HepG2 (cell line): Measurements from ENCODE around the gene ASCC3. TPM values are rescaled to one million over a fixed set of nuclear protein-coding genes. Genes with fewer than 3 reads are reported as not detected.

Experiments used
- CCDC6 ChIP-seq: sonication (generic); formaldehyde crosslinking; IDR thresholded peaks from 2 replicates; pipeline ENCODE4 v1.8.1; 2022; ENCODE audit warnings: mild to moderate bottlenecking, missing genetic modification reagents, moderate library complexity
- EED ChIP-seq: sonication (generic); formaldehyde crosslinking; IDR thresholded peaks from 2 replicates; pipeline ENCODE4 v1.5.0; 2020; ENCODE audit warnings: mild to moderate bottlenecking, missing genetic modification reagents
- PHB2 ChIP-seq: fragments of 450-650 bp; IDR thresholded peaks from 2 replicates; pipeline ENCODE4 v1.6.1; 2018; ENCODE audit not compliant: partially characterized antibody
- RFX1 ChIP-seq: fragments of 450-650 bp; IDR thresholded peaks from 2 replicates; pipeline ENCODE4 v1.6.1; 2017
- SATB2 ChIP-seq: sonication (generic); formaldehyde crosslinking; IDR thresholded peaks from 2 replicates; pipeline ENCODE4 v1.5.0; 2020; ENCODE audit warnings: missing genetic modification reagents
- SRSF9 ChIP-seq: fragments of 200-400 bp; formaldehyde crosslinking; IDR thresholded peaks from 2 replicates; pipeline ENCODE4 v1.6.1; 2018; ENCODE audit warnings: borderline replicate concordance, mild to moderate bottlenecking, low read depth, low read length; ENCODE audit not compliant: insufficient read depth, poor library complexity, severe bottlenecking
- ZFP82 ChIP-seq: sonication (generic); formaldehyde crosslinking; IDR thresholded peaks from 2 replicates; pipeline ENCODE4 v1.5.1; 2020; ENCODE audit warnings: mild to moderate bottlenecking, missing genetic modification reagents, borderline replicate concordance
- ZNF17 ChIP-seq: sonication (generic); formaldehyde crosslinking; IDR thresholded peaks from 2 replicates; pipeline ENCODE4 v1.5.0; 2020; ENCODE audit warnings: mild to moderate bottlenecking, missing genetic modification reagents
- ZNF382 ChIP-seq: sonication (generic); formaldehyde crosslinking; IDR thresholded peaks from 2 replicates; pipeline ENCODE4 v1.5.0; 2020; ENCODE audit warnings: missing genetic modification reagents, mild to moderate bottlenecking, borderline replicate concordance
- ZNF605 ChIP-seq: sonication (generic); formaldehyde crosslinking; IDR thresholded peaks from 2 replicates; pipeline ENCODE4 v1.8.0; 2022; ENCODE audit warnings: mild to moderate bottlenecking, missing genetic modification reagents
- ZNF672 ChIP-seq: sonication (generic); formaldehyde crosslinking; IDR thresholded peaks from 2 replicates; pipeline ENCODE4 v1.8.1; 2022; ENCODE audit warnings: missing genetic modification reagents
- polyA plus RNA-seq, 8 experiments: library from polyadenylated mRNA; depleted of rRNA in 3 of 8; stranded (reverse) in 7 of 8; unstranded in 1 of 8; fragments of >200 nt; fragmentation: Illumina TruSeq in 4 of 8; extraction: Trizol in 4 of 8; gene quantifications; 2 replicates each; pipeline versions ENCODE4 v1.2.1 to v1.2.3, GENCODE V29; 2011 to 2016; ENCODE audit warnings: low read depth in 4 of 8, missing spikeins in 1 of 8, mixed read lengths in 1 of 8; ENCODE audit not compliant: insufficient read depth in 1 of 8
- total RNA-seq, 5 experiments: library from RNA; depleted of rRNA; stranded (reverse); fragments of >200 nt; fragmentation: Illumina TruSeq; extraction: Trizol; gene quantifications; 2 replicates each; pipeline ENCODE4 v1.2.3, GENCODE V29; 2016; ENCODE audit warnings: low read depth in 1 of 5
- TF ChIP-seq, protein P1 (sequence below): fragments of 450-650 bp; IDR thresholded peaks from 2 replicates; pipeline ENCODE4 v1.6.1; 2017; ENCODE audit warnings: mild to moderate bottlenecking
- TF ChIP-seq, protein P2 (sequence below): sonication (generic); formaldehyde crosslinking; conservative IDR thresholded peaks from 2 replicates; pipeline ENCODE4 v1.5.0; 2020; ENCODE audit warnings: missing genetic modification reagents
- TF ChIP-seq, protein P3 (sequence below): sonication (generic); formaldehyde crosslinking; conservative IDR thresholded peaks from 2 replicates; pipeline ENCODE4 v1.8.1; 2023; ENCODE audit warnings: missing genetic modification reagents
- TF ChIP-seq, protein P4 (sequence below), 2 experiments: IDR thresholded peaks; 2 replicates each; pipeline ENCODE4 v1.6.1; 2011 to 2012; ENCODE audit warnings: low read length in 2 of 2, borderline replicate concordance in 1 of 2, low read depth in 1 of 2, mild to moderate bottlenecking in 1 of 2, moderate library complexity in 1 of 2
- TF ChIP-seq, protein P5 (sequence below): sonication (generic); formaldehyde crosslinking; IDR thresholded peaks from 2 replicates; pipeline ENCODE4 v1.4.0; 2020; ENCODE audit warnings: missing genetic modification reagents

The ASCC3 gene
- total and polyA plus RNA-seq, 2 of the 13 experiments (the other 11 are each of a cell fraction or from before 2014, with no cell fraction given): 23.1 to 55.7 TPM

DNA sequence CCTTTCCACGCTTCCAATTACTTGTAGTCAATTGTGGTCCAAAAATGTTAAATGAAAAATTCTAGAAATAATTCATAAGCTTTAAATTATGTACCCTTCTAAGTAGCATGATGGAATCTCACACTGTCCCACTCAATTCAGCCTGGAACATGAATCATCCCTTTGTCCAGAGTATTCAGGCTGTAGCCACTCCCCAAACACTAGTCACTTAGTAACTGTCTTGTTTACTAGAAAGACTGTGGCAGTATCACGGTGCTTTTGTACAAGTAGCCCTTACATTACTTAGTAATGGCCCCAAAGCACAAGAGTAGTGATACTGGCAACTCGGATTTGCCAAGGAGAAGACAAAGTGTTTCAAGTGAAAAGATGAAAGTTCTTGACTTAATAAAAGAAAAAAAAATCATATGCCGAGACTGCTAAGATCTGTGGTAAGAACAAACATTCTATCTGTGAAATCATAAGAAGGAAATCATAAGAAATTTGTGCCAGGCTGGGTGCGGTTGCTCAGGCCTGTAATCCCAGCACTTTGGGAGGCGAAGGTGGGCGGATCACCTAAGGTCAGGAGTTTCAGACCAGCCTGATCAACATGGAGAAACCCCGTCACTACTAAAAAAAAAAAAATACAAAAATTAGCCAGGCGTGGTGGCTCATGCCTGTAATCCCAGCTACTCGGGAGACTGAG is 247.9 kb downstream of the ASCC3 start (continued):
- TF ChIP-seq, protein P1, sequence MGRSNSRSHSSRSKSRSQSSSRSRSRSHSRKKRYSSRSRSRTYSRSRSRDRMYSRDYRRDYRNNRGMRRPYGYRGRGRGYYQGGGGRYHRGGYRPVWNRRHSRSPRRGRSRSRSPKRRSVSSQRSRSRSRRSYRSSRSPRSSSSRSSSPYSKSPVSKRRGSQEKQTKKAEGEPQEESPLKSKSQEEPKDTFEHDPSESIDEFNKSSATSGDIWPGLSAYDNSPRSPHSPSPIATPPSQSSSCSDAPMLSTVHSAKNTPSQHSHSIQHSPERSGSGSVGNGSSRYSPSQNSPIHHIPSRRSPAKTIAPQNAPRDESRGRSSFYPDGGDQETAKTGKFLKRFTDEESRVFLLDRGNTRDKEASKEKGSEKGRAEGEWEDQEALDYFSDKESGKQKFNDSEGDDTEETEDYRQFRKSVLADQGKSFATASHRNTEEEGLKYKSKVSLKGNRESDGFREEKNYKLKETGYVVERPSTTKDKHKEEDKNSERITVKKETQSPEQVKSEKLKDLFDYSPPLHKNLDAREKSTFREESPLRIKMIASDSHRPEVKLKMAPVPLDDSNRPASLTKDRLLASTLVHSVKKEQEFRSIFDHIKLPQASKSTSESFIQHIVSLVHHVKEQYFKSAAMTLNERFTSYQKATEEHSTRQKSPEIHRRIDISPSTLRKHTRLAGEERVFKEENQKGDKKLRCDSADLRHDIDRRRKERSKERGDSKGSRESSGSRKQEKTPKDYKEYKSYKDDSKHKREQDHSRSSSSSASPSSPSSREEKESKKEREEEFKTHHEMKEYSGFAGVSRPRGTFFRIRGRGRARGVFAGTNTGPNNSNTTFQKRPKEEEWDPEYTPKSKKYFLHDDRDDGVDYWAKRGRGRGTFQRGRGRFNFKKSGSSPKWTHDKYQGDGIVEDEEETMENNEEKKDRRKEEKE: no peak
- TF ChIP-seq, protein P2, sequence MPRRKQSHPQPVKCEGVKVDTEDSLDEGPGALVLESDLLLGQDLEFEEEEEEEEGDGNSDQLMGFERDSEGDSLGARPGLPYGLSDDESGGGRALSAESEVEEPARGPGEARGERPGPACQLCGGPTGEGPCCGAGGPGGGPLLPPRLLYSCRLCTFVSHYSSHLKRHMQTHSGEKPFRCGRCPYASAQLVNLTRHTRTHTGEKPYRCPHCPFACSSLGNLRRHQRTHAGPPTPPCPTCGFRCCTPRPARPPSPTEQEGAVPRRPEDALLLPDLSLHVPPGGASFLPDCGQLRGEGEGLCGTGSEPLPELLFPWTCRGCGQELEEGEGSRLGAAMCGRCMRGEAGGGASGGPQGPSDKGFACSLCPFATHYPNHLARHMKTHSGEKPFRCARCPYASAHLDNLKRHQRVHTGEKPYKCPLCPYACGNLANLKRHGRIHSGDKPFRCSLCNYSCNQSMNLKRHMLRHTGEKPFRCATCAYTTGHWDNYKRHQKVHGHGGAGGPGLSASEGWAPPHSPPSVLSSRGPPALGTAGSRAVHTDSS: no peak
- TF ChIP-seq ZNF605 (CRISPR knock-in tag): no peak
- no peak for TF ChIP-seq ZNF672 (CRISPR knock-in tag)
- TF ChIP-seq CCDC6: no peak
- TF ChIP-seq, protein P3, sequence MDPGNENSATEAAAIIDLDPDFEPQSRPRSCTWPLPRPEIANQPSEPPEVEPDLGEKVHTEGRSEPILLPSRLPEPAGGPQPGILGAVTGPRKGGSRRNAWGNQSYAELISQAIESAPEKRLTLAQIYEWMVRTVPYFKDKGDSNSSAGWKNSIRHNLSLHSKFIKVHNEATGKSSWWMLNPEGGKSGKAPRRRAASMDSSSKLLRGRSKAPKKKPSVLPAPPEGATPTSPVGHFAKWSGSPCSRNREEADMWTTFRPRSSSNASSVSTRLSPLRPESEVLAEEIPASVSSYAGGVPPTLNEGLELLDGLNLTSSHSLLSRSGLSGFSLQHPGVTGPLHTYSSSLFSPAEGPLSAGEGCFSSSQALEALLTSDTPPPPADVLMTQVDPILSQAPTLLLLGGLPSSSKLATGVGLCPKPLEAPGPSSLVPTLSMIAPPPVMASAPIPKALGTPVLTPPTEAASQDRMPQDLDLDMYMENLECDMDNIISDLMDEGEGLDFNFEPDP (CRISPR knock-in tag): no peak
- TF ChIP-seq, protein P4, sequence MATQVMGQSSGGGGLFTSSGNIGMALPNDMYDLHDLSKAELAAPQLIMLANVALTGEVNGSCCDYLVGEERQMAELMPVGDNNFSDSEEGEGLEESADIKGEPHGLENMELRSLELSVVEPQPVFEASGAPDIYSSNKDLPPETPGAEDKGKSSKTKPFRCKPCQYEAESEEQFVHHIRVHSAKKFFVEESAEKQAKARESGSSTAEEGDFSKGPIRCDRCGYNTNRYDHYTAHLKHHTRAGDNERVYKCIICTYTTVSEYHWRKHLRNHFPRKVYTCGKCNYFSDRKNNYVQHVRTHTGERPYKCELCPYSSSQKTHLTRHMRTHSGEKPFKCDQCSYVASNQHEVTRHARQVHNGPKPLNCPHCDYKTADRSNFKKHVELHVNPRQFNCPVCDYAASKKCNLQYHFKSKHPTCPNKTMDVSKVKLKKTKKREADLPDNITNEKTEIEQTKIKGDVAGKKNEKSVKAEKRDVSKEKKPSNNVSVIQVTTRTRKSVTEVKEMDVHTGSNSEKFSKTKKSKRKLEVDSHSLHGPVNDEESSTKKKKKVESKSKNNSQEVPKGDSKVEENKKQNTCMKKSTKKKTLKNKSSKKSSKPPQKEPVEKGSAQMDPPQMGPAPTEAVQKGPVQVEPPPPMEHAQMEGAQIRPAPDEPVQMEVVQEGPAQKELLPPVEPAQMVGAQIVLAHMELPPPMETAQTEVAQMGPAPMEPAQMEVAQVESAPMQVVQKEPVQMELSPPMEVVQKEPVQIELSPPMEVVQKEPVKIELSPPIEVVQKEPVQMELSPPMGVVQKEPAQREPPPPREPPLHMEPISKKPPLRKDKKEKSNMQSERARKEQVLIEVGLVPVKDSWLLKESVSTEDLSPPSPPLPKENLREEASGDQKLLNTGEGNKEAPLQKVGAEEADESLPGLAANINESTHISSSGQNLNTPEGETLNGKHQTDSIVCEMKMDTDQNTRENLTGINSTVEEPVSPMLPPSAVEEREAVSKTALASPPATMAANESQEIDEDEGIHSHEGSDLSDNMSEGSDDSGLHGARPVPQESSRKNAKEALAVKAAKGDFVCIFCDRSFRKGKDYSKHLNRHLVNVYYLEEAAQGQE (IDR thresholded peaks at IDR 0.05; ENCODE audit: borderline replicate concordance in 1 of 2, low read depth in 1 of 2, low read length in 2 of 2): no peak
- no peak for TF ChIP-seq ZFP82 (CRISPR knock-in tag)
- TF ChIP-seq, protein P5, sequence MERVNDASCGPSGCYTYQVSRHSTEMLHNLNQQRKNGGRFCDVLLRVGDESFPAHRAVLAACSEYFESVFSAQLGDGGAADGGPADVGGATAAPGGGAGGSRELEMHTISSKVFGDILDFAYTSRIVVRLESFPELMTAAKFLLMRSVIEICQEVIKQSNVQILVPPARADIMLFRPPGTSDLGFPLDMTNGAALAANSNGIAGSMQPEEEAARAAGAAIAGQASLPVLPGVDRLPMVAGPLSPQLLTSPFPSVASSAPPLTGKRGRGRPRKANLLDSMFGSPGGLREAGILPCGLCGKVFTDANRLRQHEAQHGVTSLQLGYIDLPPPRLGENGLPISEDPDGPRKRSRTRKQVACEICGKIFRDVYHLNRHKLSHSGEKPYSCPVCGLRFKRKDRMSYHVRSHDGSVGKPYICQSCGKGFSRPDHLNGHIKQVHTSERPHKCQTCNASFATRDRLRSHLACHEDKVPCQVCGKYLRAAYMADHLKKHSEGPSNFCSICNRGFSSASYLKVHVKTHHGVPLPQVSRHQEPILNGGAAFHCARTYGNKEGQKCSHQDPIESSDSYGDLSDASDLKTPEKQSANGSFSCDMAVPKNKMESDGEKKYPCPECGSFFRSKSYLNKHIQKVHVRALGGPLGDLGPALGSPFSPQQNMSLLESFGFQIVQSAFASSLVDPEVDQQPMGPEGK: no peak
- TF ChIP-seq ZNF382 (CRISPR knock-in tag): no peak
- TF ChIP-seq RFX1: peak; percentile 43; the same call in 1 of the 2 replicates
- TF ChIP-seq SATB2 (CRISPR knock-in tag): no peak
- no peak for TF ChIP-seq EED
- no peak for TF ChIP-seq ZNF17 (CRISPR knock-in tag)
- TF ChIP-seq PHB2: no peak
- no peak for TF ChIP-seq SRSF9
